HG03060 (cell line): Measurements from ENCODE around the gene AKAP8L.

Experiments used
- ATAC-seq: cut with Tn5 transposase; IDR thresholded peaks from one replicate; pipeline ENCODE4 v1.9.1; 2021; ENCODE audit warnings: low read depth, moderate number of reproducible peaks; ENCODE audit not compliant: unreplicated experiment

AKAP8L gene

GRCh38 chr19:15436012-15436825 lies 17.4 kb upstream of the AKAP8L start:
- no peak for ATAC-seq

- no peak for ATAC-seq
Measured at GRCh38 chr19:15433519-15434069, 14.8 kb upstream of the AKAP8L start.

GRCh38 chr19:15432629-15433518 lies 14.1 kb upstream of the AKAP8L start:
- ATAC-seq: no peak

GRCh38 chr19:15432018-15432494 lies 13.3 kb upstream of the AKAP8L start:
- no peak for ATAC-seq

- ATAC-seq: no peak
Measured at GRCh38 chr19:15431396-15432017, 12.7 kb upstream of the AKAP8L start.

GRCh38 chr19:15430526-15431120 lies 11.8 kb upstream of the AKAP8L start:
- ATAC-seq: no peak

- ATAC-seq: no peak
Measured at GRCh38 chr19:15429825-15430467, 11.2 kb upstream of the AKAP8L start.

GRCh38 chr19:15428956-15429824 lies 10.4 kb upstream of the AKAP8L start:
- no peak for ATAC-seq

GRCh38 chr19:15427991-15428471 lies 9.2 kb upstream of the AKAP8L start:
- no peak for ATAC-seq

GRCh38 chr19:15427350-15427700 lies 8.5 kb upstream of the AKAP8L start:
- ATAC-seq: no peak

GRCh38 chr19:15426485-15427349 lies 7.9 kb upstream of the AKAP8L start:
- ATAC-seq: no peak

- no peak for ATAC-seq
Measured at GRCh38 chr19:15425321-15425950, 6.6 kb upstream of the AKAP8L start.

GRCh38 chr19:15424692-15425272 lies 6.0 kb upstream of the AKAP8L start:
- ATAC-seq: no peak

- no peak for ATAC-seq
Measured at GRCh38 chr19:15424121-15424520, 5.3 kb upstream of the AKAP8L start.

GRCh38 chr19:15423130-15423529 lies 4.3 kb upstream of the AKAP8L start:
- no peak for ATAC-seq

- no peak for ATAC-seq
Measured at GRCh38 chr19:15422296-15423075, 3.7 kb upstream of the AKAP8L start.
